GM11168 (cell line): ENCODE data around the gene DAAM1.

Experiments
- in situ Hi-C: fragments of 300-500 bp; cut with MboI; formaldehyde crosslinking; loops from one replicate; pipeline ENCODE4 v1.12.0; 2022; ENCODE audit warnings: low sequenced_read_pairs; ENCODE audit not compliant: unreplicated experiment

The DAAM1 gene

DNA sequence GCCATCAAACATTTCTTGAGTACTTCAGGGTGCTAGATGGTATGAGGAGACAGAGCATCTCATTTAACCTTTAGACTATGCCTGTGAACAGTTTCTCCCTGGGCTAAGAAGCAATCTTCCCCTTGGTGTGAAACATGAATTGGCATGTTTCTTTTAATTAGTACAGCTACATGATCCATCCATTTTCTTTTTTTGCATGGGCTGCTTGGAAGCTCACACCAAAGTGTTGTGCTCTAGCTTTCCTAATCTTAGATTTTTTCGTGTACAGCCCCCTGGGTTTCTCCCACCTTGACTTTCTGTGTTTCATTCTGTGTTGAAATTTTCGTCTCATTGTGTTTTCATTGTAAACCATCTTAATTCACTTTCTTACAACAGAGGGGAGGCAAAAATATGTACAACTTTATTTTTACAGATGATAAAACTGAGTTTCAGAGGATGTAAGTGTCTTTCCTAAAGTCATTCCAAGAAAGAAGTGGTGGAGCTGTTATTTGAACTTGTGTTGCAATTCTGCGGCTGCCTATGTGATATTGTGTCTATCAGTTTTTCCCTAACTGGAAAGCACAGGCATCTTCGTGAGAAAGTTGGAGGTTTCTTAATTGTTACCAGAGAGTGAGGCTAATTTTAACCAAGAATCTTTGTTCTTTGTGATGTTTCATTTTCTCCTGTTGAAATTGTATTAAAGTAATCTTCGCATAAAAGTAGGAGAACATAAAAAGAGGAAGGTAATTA, 64.5 kb downstream of the DAAM1 start:
- in situ Hi-C loops, result no loop called here

DNA sequence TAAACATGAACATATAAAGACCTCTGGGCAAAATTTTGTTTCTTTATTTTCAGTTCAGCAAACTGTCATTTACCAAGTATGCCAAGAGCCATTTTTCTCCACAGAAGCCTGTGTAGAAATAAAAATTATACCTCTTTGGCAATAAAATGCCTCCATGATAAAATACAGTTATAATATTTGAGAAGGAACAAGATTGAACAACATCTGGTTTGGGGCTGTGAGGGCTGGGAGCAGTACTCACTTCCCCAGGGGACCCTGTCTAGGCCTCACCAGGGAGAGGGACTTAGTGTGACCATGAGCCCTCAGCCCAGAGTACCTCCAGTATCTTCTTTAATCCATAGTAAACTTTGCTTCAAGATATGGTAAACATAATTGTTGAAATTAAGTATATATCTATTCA, 65.1 kb downstream of the DAAM1 start:
- in situ Hi-C loops, result no loop called here

DNA sequence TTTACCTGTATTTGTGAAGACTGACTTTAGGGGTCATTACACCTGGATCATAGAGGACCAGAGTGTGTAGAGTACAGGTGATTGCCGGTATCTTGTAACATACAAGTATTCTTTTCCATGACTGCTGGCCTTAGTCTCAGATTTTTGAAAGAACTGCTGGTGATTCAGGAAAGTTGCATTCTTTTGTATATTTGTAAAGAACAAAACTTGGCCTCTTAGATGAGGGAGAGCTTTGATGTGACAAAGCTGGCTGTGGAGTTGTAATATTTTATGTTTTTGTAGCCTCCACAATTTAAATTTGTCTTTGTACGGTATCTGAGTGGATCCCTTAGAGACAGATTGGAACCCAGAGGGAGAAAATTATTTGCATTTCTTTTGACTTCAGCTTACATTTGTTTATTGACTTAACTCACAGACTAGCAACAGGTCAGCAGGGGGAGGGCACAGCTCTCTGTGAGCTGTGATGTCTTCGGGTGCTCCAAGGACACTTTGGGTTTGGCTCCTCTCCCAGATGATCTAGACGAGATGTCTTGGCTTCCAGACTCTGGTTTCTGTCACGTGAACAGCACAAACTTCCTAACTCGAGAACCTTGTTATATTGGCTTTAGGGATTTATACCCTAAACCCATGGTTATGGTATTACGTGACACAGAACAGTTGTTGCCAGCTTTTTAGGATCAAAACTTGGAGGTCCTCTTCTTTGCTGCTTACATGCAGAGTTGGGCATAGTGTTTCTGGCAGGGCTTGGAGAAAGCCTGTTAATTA, 65.9 kb downstream of the DAAM1 start:
- in situ Hi-C loops, result no loop called here

DNA sequence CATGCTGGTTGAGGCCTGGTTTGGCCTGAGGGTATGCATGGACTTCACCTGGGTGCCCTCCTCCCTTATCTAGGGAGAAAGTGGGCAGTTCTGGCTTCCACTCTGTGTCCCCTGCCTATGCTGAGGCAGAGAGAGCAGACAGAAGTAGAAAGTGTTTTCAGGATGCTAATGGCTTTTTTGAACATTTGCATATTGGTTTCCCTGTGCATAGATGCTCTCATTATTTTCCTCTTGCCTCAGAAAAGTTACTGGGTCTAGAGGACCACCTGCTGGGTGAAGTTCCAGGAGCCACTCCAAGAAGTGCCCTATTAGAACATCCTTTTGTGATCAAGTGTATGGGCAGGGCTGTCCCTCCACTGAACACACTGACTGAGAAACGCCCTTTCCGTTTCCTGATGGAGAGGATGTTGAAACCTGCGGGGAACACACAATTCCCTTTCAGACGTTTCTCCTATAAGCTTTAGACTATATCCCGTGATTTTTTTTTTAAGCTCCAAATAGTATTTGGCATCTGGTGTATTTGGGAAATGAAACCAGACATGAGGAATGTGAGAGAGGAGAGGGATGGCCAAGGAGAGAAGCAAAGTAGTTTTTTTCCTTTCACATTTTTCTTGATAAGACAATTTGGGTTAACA, 66.6 kb downstream of the DAAM1 start:
- in situ Hi-C loops, result no loop called here

DNA sequence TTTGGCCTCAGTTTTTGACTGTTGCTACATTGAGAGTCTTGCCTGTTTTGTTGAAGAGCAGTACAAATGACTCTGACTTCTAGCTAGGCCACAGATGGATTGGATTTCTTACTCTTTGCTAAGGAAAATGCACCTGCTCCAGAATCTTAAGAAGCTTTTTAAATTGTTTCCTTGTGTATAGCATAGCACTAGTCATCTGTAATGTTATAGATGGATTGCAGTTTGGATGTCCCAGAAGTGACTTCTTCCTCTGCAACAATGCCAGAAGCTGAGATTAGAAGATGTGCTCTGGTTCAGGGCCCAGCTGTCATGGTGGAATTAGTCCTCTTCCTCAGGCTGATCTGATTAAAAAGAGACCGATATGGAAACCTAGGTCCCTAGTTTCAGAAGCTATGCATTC, 67.9 kb downstream of the DAAM1 start:
- in situ Hi-C loops, result no loop called here

DNA sequence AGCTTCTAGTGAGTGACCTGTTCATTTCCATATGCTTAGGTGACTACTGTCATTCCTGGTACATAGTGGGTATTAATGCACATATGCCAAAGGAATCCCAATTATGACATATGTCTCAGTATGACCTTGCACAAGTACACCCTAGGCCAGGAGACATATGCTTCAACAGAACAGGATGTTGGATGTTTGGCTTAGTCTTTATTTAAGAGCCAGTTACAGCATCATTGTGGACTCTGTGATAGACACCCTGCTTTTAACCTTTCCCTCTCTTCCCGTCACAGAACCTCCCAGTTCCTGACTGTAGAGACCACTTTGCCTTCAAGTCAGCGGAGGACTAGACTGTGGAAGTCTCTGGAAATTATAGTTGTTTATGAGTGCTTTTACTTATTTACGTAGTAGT, 72.9 kb downstream of the DAAM1 start:
- in situ Hi-C loops, result no loop called here

DNA sequence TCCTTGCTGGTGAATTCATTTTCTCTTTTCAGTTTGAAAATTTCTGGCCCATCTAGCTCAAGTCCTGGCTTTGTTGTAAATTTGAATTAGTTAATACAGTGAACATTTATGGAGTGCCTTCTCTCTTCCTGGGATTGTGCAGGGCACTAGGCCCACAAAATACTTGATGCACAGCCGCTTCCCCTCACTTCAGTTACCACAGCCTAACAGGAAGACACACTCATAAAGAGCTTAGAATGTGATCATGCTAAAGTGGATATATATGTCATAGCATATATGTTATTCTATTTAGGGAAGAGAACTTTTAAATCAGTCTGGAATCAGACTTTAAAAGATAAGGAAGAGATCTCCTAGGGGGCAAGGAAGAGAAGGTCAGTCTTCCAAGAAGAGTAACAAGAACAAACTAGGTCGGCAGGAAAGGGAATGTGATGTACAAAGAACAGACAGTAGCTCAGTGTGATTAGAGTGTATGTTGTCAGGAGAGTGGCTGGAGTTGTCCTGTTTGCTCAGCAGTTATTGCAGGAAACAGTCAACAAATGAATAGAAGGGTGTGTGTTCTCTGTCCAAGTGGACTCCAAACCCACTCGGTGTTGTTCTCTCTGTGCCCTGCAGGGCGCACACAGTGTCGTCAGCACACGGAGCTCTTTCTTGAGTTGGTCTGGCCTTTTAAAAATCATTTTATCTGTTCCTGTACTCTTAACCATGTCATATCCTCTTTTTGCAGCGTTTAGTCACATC, 74.4 kb downstream of the DAAM1 start:
- in situ Hi-C loops, result no loop called here

DNA sequence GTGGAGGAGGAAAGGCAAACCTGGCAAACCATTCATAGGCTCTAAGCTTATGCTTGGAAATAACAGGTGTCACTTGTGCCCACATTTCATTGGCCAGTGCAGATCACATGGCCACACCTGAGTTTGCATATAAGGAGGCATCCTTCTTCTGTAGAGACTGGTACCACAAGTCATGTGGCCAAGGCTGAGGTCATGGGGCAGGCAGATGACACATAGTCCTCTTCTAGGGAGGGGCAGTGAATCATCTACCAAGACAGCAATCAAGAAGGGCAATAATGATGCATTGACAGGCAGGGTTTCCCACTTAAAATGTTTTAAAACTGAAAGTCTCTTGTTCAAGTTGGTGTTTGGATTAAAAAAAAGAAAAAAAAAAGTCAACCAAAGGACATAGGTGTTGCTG, 77.3 kb downstream of the DAAM1 start:
- in situ Hi-C loops, result no loop called here

DNA sequence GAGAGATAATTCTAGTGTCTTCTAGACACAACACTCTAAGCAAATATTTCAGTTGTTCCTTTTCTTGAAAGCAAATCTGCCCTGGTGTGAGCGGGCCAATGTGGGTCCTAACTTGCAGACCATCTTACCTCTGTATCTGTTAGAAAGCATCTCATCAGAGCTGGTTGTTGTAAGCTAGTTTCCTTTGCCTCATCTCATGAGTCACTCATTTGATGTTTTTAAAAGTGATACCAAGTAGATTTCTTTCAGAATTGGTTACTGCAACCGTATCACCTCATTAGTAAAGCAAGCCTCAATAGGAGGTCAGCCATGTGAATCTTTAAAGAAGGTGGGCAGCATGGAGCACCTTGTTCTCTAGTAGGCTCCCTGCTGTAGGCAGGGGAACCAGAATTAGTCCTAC, 78.6 kb downstream of the DAAM1 start:
- in situ Hi-C loops, result no loop called here

DNA sequence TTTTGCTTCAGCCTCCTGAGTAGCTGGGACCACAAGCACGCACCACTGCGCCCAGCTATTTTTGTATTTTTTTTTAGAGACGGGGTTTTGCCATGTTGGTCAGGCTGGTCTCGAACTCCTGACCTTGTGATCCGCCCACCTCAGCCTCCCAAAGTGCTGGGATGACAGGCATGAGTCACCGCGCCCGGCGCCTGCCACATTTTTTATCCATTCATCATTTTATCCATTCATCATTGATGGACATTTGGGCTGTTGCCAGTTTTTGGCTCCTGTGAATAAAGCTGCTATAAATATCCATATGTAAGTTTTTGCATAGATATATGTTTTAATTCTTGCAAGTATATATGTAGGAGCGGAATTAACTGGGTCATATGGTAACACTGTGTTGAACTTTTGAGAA, 79.5 kb downstream of the DAAM1 start:
- in situ Hi-C loops, result no loop called here

DNA sequence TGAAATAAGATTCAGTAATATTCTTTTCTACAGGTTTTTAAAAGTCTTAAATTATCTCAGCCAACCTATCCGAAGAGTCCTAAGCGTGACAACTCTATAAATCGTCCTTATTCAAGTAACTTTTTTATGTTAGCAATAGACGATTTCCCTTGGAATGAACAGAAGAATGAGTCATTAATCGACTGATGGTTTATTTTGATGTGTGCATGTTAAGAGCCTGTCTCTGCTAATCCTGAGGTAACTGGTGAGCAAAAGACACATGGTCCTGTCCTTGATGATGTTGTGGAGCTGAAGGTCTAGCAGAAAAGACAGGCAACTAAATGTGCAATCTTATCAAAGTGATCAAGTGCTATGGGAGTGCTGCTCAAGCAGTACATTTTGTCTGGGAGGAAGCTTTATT, 80.4 kb downstream of the DAAM1 start:
- in situ Hi-C loops, result no loop called here

DNA sequence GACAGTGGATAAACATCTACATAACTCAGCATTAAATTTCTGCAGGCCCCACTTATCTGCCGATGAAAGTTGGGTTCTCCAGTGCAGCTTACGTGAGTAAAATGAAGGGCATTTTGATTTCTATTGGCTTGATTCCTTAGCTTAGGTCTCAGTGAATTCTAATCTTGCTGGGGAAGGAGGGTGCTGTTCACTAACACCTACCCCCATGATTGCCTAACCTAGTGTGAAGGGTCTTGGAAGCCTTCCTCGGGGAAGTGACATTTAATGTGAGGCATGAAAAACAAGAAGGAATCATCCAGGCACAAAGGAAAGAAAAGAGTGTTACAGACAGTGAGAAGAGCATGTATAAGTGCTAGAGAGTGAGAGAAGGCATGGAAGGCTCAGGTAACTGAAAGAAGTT, 81.0 kb downstream of the DAAM1 start:
- in situ Hi-C loops, result no loop called here

DNA sequence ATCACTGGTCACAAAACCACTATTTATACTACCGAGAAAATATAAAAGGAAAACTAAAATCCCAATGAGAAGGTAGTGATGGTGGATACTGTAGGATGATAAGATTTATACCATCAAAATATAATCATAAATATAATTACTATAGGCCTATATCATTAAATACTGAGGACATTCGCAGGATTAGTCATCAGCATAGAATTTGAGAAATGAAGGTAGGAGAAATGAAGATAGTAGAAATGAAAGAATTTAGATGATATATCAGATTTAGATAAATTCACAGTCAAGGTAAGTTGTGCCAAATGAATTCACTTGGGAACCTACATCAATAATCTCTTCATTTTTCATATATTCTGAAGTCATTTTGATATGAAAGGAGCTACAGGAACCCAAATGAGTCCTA, 82.8 kb downstream of the DAAM1 start:
- in situ Hi-C loops, result no loop called here

DNA sequence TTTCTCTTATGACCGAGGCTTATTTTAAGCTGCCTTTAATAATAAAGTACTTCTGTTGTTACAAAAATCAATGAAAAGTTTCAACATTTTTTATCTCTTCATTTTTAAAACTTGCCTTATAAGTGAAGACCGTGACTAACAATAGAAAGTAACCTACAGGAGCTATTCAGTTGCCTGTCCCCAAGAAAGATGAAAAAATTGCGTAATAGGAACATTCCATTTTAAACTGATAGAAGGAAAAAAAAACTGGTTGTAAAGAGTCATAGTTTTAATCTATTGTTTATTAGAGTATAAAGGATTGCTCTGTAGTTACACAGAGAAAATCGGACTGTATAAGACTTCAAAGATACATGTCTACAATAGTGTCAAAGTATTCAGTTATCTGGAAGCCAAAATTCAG, 83.3 kb downstream of the DAAM1 start:
- in situ Hi-C loops, result no loop called here

DNA sequence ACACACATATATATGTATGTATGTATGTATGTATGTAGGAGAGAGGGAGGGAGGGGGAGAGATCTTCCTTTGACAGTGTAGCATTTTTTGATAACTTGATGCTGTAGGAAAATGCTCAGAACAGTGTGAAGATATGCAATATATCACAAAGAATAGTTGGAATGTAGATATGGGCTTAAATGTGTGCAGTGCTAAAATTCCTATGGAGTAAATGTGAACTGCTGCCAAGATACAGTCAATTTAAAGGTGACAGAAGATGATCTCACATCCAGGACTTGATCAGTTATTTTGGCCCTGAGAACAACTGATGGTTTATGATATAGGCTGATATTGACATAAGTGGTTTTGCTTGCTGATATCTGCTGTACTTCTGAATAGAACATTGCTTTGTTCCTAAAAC, 84.2 kb downstream of the DAAM1 start:
- in situ Hi-C loops, result no loop called here

DNA sequence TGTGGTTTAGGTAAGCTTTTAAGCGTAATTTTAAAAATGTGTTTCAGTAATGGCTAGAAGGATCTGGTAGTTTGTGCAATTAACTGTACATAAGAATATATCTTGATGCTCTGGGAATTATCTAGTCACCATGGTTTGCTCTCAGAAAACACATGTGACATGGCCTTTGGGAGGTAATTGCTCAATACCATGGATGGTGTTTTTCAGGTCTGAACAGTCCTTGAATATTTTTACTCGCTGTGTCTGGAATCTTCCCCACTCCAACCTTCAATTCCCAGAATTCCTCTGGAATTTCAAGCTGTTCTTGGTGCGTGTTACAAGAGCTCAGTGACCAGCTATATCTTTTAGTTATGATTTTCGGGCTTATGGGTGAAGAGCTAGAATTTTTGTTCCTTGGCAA, 85.3 kb downstream of the DAAM1 start:
- in situ Hi-C loops, result no loop called here

DNA sequence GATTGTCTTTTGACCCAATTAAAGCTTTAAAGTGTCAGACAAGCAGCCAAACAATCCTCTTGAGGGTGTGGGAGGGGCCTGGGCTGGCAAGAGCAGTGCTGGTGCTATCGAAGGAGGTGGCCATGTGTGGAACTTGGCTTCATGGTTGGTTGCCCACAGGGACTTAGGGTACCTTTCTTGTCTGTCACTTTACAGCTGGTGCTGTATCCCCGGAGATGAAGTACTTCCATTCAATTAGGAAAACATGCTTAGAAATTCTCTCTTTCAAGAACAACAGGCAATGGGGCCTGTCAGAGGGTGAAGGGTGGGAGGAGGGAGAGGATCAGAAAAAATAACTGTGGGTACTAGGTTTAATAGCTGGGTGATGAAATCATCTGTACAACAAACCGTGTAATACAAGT, 86.5 kb downstream of the DAAM1 start:
- in situ Hi-C loops, result no loop called here

DNA sequence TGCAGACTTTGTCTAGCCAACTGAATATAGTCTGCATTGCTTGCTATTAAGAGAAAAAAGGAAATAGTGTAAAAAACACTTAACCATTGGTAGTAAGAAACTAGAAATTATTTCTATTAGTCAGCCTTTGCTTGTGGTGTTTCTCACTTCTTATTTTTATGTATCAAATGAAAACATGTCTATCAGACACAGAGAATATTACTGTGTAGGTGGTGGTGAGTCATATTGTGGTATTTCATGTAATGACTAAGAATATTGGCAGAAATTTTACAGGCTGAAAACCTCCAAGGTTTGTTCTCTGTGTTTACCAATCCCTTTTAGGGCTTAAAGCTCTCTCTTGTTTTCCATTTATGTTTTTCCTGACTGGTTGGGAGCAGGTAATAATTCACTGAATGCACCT, 87.2 kb downstream of the DAAM1 start:
- in situ Hi-C loops, result no loop called here

DNA sequence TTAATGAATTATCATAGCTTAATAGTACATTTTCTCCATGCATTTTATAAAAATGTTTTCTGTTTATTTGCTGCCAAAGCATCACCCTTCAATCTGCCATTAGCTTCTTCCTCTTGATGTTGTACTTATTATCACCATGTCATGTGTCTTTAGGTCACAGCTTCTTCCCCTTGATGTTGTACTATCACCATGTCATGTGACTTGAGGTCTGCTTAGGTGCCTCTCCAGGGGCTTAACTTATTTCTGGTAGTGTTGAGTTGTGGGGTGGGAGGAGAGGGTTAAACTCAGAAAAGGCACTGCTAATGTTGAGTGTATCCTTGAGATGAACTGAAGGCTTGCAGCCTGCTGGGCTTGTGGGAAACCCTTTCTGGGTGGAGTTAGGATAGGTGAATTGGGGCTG, 87.8 kb downstream of the DAAM1 start:
- in situ Hi-C loops, result no loop called here

DNA sequence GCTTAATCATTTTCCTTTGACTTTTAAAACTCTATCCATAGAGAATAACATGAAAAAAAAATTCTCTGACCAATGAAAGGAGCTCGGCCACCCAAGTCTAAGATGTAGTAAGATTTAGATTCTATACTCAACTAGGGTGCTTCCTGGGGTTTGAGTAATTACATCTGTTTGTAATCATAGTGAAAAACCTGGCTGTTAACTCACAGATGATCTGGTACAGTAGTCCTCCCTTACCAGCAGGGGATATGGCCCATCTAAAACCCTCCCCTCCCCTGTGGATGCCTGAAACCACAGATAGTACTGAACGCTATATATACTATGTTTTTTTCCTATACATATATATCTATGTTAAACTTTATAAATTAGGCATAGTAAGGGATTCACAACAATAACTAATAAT, 89.2 kb downstream of the DAAM1 start:
- in situ Hi-C loops, result no loop called here

DNA sequence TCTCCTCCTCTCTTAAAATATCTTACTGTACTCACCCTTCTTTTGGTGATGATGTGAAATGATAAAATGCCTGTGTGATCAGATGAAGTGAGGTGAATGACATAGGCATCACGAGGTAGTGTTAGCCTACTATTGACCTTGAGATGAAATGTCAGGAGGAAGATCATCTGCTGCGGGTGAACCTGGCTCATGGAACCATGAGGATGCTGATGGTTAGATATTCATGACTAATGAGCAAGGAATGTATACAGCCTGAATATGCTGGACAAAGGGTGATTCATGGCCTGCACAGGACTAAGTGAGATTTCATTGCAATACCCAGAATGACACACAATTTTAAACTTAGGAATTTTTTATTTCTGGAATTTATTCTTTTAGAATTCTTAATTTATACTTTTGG, 89.6 kb downstream of the DAAM1 start:
- in situ Hi-C loops, result no loop called here
